Nephron progenitor cell (in vitro differentiated cells): ENCODE data around the gene QARS1.

ENCODE experiments used
- DNase-seq: peaks from one replicate; pipeline ENCODE4 v3.0.0; 2021
- H3K27ac Mint-ChIP-seq: 2 replicates; pipeline ENCODE4 v1.8.0; 2021; ENCODE audit warnings: mild to moderate bottlenecking, moderate library complexity, mixed read lengths
- H3K27me3 Mint-ChIP-seq: 2 replicates; pipeline ENCODE4 v1.8.0; 2021; ENCODE audit warnings: mild to moderate bottlenecking, low read depth, mixed read lengths; ENCODE audit not compliant: poor library complexity
- H3K36me3 Mint-ChIP-seq: 2 replicates; pipeline ENCODE4 v1.8.0; 2021; ENCODE audit warnings: low read depth, mixed read lengths
- H3K4me1 Mint-ChIP-seq: 2 replicates; pipeline ENCODE4 v1.8.0; 2021; ENCODE audit warnings: mixed read lengths
- H3K4me3 Mint-ChIP-seq: 2 replicates; pipeline ENCODE4 v1.8.0; 2021; ENCODE audit warnings: mild to moderate bottlenecking, moderate library complexity, mixed read lengths
- H3K9me3 Mint-ChIP-seq: 2 replicates; pipeline ENCODE4 v1.8.0; 2021; ENCODE audit warnings: mild to moderate bottlenecking, moderate library complexity, mixed read lengths
- TF ChIP-seq, protein P1 (sequence below): fragments of 200-600 bp; sonication (generic); IDR thresholded peaks from 2 replicates; pipeline ENCODE4 v1.5.0; 2021; ENCODE audit warnings: antibody characterized with exemption

QARS1 gene

DNA sequence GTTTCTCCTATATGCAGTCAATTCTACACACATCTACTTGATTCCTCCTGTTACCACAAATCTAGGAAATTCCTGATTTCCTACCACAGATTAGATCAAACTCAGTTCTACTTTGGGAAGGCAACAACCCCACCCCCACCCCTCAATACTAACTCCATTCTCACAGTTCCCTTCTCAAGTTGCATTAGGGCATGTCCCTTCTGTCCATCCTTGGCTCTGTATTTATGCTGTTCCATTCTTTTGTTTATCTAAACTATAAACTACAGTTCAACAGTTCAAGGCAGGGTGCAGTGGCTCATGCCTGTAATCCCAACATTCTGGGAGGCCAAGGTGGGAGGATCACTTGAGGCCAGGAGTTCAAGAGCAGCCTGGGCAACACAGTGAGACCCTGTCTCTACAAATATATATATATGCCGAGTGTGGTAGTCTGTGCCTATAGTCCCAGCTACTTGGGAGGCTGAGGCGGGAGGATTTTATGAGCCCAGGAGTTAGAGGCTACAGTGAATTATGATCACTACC is 50.2 kb downstream of the QARS1 start:
- Mint-ChIP-seq H3K27ac (peak overlapping the region; percentile 32), H3K9me3 (no peaks in the 10 kb centered on the region), H3K4me1 (no peaks in the 10 kb centered on the region), H3K36me3 (peaks cover 71% of the 10 kb centered on the region), H3K4me3 (no peak overlapping the region), H3K27me3 (no peaks in the 10 kb centered on the region)
- DNase-seq = no peak
- TF ChIP-seq, protein P1, sequence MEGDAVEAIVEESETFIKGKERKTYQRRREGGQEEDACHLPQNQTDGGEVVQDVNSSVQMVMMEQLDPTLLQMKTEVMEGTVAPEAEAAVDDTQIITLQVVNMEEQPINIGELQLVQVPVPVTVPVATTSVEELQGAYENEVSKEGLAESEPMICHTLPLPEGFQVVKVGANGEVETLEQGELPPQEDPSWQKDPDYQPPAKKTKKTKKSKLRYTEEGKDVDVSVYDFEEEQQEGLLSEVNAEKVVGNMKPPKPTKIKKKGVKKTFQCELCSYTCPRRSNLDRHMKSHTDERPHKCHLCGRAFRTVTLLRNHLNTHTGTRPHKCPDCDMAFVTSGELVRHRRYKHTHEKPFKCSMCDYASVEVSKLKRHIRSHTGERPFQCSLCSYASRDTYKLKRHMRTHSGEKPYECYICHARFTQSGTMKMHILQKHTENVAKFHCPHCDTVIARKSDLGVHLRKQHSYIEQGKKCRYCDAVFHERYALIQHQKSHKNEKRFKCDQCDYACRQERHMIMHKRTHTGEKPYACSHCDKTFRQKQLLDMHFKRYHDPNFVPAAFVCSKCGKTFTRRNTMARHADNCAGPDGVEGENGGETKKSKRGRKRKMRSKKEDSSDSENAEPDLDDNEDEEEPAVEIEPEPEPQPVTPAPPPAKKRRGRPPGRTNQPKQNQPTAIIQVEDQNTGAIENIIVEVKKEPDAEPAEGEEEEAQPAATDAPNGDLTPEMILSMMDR = no peak

DNA sequence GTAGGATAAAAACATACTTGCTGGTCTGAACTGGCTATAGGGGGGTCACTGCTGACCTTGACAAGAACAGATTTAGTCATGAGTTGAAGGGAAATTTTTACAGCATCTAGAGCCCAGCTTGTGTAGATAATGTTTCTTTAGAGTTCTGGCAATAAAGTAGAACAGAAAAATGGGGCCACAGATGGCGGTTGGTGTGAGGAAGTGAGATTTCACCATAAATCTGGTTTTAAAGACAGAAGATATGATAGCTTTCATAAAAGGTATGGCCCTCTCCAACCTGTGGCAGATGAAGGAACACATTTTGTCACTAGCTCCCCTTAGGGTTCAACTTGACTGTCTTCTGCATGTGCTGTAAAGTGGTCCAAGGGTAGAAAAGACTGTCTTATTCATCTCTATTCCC is 51.0 kb downstream of the QARS1 start:
- Mint-ChIP-seq H3K36me3 (peaks cover 68% of the 10 kb centered on the region), H3K4me3 (no peak overlapping the region), H3K27me3 (no peaks in the 10 kb centered on the region), H3K9me3 (no peaks in the 10 kb centered on the region), H3K4me1 (no peaks in the 10 kb centered on the region), H3K27ac (no peak overlapping the region)
- no peak for DNase-seq
- TF ChIP-seq, protein P1 = no peak
